GM19452 (cell line): ENCODE data around the gene JPH3.

Source experiments
- ATAC-seq: cut with Tn5 transposase; IDR thresholded peaks from one replicate; pipeline ENCODE4 v1.9.1; 2021; ENCODE audit not compliant: unreplicated experiment

JPH3 gene

DNA sequence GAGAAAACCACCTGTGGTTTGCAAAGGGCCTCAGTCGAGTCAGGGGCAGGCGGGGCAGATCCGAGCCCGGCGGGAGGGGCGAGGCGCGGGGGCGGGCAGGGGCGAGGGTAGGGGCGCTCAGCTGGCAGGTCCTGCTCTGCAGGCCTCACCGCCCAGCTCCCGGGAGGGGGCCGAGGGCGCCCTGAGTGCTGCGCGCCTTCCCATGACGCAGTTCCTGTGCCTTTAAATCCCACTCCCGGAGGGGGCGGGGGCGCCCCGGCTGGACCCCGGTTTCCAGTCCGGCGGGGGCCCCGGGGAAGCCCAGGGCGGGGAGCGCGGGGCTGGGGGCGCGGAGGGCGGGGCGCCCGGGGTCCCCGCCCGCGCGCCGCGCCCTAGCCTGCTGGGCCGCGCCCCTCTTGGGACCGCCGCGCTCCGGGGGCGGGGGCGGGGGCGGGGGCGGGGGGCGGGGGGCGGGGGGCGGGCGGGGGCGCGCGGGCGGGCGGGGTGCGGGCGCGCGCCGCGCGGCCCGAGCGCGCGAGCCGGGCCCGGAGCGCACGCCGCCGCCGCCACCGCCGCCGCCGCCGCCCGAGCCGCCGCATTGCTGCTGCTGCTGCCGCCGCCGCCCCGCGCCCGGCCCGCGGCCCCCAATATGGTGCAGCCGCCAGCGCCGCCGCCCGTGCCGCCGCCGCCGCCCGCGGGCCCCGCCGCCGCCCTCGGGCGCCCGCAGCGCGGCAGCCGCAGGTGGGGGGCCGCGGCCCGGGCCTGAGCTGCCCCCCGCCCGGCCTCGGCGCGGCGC is at the start of gene JPH3:
Gene JPH3, plus strand, starts transcription at position 508 of the 775 bp plus-strand sequence. CDS start 639 bp downstream, outside the sequence.
- ATAC-seq: no peak

DNA sequence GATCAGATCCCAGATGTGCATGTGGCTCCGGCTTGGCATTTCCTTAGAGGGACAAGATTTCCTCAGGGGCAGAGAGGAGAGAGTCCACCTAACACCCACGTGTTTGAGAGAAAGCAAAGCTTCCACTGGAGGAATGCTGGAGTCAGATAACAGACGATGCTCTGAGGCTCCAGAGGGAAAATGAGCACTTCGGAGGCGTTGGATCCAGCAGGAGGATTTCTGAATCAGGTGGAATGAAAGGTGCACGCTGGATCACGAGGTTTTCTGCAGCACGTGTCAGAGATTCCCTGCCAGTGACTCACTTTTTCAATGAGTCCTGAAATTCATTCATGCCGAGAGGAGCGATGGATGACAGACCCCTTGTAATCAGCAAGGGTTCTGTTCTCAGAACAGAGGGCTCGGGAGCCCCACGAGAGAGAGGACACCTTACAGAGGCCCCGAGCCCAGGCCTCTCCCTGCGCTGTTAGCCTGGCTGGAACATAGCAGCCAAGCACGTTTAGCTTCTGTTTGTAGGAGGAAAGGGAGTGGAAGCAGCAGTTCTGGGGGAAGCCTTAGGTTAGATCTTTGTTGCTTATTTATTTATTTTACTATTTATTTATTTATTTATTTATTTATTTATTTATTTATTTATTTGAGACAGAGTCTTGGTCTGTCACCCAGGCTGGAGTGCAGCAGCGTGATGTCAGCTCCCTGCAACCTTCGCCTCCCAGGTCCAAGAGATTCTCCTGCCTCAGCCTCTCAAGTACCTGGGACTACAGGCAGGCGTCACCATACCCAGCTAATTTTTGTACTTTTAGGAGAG is 49.3 kb upstream of the JPH3 start:
- no peak for ATAC-seq

DNA sequence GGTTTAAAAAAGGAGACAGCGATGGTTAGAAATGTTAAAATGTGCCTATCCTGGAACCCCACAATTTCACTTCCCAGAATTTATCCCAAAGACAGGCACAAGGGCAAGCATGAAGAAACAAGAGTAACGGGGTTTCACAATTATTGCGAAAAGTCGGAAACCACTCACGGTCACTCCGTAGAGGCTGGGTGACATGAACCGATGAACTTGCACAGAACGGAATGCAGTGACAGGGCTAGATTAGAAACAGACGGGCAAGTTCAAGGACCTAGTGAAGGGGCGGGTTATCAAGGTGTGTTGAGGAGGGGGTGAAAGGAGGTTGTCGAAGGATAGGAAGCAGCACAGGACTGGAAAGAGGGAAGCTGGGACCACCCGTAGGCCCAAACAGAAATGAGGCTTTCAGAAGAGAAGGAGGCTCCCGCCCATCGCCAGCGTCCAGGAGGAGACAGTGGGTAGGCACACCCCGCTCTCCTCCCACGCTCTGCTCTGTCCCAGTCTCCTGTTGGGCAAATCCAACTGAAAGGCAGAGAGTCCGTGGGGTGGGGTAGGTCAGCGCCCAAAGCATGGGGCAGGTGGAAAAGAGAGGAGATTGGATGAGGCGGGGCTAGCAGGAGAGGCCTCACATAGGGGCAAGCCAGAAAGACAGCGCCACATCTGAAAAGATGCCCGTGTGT is 47.4 kb upstream of the JPH3 start:
- ATAC-seq: no peak

DNA sequence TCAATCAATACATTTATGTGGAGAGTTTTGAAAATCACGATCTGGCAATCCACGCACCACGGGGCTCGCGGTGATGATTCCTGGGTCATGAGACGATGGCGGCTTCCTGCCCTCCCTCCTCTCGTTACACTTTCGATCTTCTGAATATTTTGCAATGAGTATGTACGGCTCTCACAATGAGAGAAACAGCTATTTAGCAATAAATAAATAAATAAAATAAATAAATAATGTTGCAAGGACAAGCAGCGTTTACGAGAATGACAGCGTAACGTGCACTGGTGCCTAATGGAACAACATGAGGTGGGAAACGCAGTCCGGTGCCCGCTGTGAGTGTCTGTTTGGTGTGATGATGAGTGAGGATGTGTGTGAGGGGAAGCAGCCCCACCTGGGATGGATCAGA is 46.7 kb upstream of the JPH3 start:
- no peak for ATAC-seq

DNA sequence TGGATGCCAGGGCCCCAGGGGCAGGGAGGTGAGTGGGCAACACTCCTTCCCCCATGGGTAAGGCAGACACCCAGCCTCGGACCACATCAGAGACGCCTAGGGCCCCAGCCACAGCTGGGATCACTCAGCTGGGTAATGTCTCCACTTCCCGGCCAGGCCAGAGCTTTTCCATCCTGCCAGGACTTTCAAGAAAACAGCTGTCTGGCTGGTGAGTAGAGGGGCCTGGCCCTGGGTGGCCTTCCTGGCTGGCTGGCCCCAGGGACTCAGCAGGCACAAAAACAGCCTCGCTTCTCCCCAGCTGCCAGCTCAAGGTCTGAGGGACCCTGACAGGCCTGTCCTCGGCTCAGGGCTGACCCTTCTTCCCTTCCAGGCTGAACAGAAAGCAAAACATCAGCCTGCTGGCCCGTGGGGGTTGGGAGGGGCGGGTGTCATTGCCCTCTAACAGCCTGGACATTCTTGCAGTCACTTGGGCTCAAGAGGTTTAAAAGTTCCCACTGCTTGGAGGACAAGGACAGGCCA is 45.3 kb upstream of the JPH3 start:
- ATAC-seq: no peak

DNA sequence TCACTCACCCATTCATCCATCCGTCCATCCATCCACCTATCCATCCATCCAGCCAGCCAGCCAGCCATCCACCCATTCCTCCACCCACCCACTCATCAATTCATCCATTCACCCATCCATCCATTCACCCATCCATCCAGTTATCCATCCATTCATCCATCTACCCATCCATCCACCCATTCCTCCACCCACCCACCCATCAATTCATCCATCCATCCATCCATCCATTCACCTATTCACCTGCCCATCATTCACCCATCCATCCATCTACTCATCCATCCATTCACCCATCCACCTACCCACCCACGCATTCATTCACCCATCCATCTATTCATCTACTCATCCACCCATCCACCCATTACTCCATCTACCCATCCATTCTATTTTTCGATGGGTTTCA is 43.6 kb upstream of the JPH3 start:
- ATAC-seq: no peak

DNA sequence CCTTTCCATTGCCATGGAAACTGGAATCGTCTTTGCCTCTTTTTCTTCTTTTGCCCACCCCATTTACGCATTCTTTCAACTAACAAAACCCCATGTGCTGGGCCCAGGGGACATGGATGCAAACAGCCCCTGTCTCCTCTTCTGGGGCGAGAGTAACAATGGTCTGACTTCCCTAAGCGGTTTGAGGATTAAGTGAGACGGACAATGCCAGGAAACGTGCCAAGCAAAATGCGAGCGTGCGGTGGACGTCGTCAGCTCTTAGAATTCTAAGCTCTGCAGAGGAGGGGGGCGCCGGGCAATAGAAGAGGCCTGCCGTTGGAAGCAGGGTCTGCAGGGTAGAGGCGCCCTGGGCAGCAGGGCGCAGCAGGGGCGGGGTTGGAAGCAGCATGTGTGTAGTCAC is 42.4 kb upstream of the JPH3 start:
- ATAC-seq: no peak

DNA sequence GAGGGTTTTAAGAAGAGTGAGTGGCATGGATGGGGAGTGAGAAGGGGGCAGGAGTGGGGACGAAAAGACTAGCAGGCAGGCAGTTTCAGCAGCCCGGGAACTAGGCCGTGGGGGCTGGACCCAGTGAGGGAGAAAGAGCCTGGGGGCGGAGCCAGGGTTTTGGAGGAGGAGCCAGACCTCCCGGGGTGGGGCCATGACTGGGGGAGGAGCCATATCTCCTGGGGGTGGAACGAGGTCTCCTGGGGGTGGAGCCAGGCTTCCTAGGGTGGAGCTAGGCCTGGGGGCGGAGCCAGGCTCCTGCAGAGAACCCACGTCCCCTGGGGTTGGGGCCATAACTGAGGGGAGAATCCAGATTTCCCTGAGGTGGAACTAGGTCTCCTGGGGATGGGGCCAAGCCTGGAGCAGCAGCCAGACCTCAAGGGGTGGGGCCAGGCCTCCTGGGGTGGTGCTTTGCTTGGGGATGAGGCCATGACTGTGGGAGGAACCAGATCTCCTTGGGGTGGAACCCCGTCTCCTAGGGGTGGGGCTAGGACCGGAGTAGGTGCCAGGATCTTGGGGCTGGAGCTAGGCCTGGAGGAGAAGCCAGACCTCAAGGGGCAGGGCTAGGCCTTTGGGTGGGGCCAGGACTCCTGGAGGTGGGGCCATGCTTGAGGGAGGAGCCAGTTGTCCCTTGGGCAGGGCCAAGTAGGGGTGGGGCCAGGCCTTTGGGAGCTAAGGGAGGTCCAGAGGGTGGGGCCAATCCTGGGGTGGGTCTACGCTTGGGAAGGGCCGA is 41.7 kb upstream of the JPH3 start:
- ATAC-seq: no peak

DNA sequence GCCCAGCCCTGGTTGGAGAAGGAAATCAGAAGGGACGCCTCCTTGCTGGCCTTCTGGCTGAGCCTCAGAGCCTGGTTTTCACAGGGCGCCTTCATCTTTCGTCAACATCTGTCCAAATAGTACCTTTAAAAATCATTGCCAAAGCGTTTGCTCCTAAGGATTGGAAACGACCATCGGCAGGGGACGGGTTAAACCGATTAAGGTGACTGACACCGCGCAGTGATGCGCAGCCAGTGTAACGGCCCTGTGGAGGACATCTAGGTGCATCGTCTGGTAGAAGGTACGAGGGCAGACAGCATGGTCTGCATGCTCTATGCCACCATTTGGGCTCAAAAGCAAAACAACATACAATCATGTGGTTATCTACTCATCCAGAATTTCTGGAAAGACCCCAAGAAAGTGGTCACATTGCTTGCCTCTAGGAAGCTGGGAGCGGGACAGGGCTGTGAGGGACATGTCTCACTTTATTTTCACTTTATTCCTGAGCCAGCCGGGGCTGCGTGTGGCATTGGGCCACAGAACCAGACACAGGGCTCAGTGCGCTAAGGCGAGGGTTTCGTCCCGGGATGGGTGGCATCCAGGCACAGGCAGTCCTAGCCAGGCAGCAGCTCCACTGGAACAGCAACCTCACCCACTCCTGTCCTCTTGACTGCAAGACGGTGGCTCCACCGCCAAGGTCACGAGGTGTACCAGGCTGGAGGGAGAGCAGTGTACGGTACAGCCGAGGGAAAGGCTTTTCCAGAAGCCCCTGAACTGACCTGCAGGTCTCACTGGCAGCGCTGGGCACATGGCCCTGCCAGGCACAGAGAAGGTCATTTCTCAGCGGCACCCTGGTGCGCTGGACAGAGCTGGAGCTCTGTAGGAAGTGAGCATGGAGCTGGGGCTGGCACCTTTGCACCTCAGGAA is 40.9 kb upstream of the JPH3 start:
- ATAC-seq: no peak

DNA sequence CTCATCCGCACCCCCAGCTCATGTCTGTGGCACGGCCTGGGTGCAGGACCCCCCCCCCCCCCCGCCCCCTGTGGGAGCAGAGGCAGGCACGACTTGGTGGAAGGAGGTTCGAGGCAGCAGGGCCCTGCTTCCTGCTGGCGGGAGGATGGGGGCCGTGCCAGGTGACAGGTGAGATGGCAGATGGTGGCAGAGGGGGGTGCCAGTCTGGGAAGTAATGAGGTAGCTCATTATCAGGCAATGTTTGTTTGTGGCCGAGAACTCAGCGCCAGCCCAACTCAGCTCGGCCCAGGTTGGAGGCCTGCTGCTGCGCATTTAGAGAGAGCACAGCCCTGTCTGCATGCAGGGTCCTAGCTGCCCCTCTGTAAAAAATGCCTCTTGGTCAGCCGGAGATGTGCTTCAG is 40.1 kb upstream of the JPH3 start:
- ATAC-seq: no peak

DNA sequence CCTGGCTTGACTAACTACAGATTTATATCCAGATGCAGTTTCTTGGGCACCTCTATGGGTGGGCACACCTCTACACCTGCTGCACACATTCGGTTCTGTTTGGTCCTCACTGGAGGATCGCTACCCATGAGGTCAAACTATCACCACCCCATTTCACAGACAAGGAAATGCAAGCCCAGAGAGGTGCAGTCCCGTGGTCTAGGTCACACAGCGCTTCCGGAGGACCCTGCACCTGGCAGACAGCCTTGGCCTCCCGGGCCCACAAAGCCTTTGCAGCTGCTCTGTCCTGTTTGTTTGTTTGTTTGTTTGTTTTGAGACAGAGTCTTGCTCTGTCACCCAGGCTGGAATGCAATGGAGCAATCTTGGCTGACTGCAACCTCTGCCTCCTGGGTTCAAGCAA is 39.3 kb upstream of the JPH3 start:
- ATAC-seq: no peak

DNA sequence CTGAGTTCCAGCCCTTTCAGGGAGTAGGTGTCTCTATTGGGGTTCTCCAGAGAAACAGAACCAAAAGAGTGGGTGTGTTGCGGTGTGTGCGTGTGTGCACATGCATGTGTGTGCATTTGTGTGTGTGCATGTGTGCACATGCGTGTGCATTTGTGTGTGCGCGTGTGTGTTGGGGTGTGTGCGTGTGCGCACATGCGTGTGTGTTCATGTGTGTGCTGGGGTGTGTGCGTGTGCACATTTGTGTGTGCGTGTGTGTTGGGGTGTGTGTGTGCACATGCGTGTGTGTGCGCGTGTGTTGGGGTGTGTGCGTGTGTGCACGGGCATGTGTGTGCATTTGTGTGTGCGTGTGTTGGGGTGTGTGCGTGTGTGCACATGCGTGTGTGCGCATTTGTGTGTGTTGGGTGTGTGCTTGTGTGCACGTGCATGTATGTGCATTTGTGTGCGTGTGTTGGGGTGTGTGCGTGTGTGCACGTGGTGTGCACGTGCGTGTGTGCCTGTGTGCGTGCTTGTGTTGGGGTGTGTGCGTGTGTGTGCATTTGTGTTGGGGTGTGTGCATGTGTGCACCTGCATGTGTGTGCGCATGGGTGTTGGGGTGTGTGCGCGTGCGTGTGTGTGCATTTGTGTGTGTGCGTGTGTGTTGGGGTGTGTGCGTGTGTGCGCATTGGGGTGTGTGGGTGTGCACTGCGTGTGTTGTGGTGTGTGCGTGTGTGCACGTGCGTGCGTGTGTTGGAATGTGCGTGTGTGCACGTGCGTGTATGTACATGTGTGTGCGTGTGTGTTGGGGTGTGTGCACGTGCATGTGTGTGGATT is 38.4 kb upstream of the JPH3 start:
- no peak for ATAC-seq

DNA sequence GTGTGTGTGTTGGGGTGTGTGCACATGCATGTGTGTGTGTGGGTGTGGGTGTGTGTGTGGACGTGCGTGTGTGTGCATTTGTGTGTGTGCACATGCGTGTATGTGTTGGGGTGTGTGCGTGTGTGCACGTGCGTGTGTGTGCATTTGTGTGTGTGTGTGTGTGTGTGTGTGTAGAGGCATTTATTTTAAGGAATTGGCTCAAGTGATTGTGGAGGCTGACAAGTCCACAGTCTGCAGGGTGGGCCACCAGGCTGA is 37.9 kb upstream of the JPH3 start:
- ATAC-seq: no peak

DNA sequence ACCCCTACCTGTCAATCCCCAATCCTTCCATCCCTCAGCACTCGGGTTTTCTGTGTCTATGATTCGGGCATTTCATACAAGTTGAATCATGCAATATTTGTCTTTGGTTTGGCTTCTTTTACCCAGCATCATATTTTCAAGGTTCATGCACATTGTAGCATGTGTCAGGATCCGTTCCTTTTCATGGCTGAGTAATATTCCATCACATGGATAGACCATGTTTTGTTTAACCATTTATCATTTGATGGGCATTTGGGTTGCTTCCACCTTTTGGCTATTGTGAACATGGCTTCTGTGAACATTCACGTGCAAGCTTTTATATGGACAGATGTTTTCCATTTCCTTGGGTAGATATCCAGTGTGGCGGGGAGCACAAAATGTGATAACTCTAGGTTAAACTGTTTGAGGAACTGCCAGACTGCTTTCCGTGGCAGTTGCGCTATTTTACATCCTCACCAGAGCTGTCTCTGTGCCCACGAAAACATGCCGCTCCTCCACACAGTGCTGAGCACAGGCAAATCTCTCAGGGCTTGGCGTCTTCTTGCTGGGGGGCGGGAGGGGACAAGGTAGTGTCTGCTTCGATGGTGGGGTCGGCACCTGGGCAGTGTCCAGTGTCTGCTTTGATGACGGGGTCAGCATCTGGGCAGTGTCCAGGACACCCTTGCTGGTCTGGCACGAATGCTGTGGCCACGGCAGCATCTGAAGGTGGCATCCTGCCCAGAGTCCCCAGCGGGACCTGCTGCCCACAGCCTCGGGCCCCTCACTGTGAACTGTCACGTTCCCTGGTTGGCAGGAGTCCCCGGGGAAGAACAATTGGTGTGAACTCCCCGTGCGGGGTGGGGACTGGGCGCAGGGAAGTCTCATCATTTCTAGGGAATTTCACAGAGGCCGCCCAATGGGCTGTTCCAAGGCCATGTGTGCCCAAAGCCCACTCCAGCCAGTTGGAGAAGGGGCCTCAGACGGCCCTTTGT is 32.4 kb upstream of the JPH3 start:
- no peak for ATAC-seq

DNA sequence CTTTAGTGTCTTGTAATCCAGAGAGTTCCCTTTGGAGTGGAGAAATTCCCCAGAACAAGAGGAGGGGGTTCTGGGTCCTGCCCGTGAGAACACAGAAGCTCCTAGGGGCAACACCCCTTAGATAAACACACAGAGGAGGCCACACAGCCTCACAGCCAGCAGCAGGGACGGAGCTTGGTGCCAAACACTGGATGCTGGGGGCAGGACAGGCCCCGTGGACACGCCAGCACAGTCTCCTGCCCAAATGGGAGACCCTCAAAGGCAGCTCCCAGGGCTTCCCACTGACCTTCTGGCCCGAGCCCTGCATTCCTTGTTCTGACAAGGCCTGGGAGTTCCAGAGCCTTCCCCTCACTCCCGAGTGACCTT is 31.8 kb upstream of the JPH3 start:
- ATAC-seq: no peak

DNA sequence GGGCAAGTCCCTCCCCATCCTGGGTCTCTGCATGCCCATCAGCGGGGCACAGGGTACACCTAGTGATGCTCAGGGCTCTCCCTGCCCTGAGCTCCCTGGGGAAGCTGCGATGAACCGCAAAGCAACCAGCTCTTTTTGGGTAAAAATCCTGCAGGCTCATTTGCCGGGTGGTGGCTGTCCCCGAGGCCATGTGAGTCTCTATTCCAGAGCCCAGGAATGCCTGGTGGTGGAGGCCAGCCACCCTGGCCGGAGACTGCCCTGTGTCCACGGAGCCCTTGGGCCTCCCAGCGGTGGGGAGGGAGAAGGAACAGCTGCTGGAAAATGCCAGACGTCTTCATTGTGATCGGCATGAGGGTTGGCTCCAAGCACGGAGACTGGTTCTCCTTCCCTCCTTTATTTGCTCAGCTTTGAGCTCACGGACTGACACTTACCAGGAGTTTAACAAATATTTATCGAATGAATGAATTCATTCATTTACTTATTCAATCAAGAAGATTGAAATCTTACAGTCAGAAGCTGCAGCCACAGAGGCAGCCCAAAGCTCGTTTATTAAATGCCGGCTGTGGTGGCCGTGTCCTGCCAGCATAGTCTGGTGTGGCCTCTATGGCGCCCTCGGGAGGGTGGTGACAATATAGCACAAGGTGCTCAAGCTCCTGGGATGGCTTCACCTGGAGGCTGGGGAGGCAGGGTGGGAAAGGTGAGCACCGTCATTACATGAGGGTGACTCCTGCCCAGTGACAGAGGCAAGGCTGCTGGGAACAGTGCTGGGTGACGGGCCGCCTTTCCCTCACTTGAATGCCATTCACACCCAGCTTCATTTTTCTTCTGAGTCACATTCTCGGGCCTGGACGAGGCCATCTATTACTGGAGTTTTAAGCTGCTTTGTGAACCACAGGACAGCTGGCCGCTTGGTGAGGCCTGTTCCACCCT is 31.1 kb upstream of the JPH3 start:
- ATAC-seq: no peak

DNA sequence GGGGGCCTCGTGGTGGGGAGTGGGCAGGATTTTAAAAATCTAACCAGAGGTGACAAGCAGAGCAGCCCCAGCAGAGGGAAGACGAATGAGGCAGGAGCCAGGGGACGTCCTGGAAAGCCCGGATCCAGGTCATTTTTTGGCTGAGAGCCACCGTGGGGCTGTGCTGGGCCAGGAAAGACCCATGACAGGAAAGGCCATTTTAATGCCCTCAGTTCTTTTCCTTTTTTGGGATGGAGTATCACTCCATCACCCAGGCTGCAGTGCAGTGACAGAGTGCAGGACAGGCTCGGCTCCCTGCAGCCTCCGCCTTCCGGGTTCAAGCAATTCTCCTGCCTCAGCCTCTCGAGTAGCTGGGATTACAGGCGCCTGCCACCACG is 30.5 kb upstream of the JPH3 start:
- no peak for ATAC-seq
